Neural cell (in vitro differentiated cells): ENCODE measurements around the gene NR4A3.

Source experiments
- EP300 ChIP-seq: fragments of 450-650 bp; conservative IDR thresholded peaks from 2 replicates; pipeline ENCODE4 v1.6.1; 2014; ENCODE audit warnings: antibody characterized with exemption, mild to moderate bottlenecking, moderate library complexity; ENCODE audit not compliant: poor library complexity, severe bottlenecking
- EZH2 ChIP-seq: fragments of 200-600, 300-800 bp; shearing (Covaris generic), sonication (generic); IDR thresholded peaks from 2 replicates; pipeline ENCODE4 v1.6.1; 2014; ENCODE audit warnings: antibody characterized with exemption, low read length, borderline replicate concordance, mild to moderate bottlenecking; ENCODE audit not compliant: insufficient read depth, poor library complexity, severe bottlenecking
- POLR2AphosphoS5 ChIP-seq: IDR thresholded peaks from 2 replicates; pipeline ENCODE4 v1.6.1; 2012
- RAD21 ChIP-seq: fragments of 450-650 bp; conservative IDR thresholded peaks from 2 replicates; pipeline ENCODE4 v1.6.1; 2014; ENCODE audit warnings: antibody characterized with exemption, mild to moderate bottlenecking, moderate library complexity
- TAF1 ChIP-seq: IDR thresholded peaks from 2 replicates; pipeline ENCODE4 v1.6.1; 2012; ENCODE audit warnings: low read depth
- TF ChIP-seq, protein P1 (sequence below): fragments of 450-650 bp; IDR thresholded peaks from 2 replicates; pipeline ENCODE4 v1.5.1; 2014; ENCODE audit warnings: antibody characterized with exemption, mild to moderate bottlenecking, moderate library complexity; ENCODE audit not compliant: poor library complexity, severe bottlenecking
- TF ChIP-seq, protein P2 (sequence below): IDR thresholded peaks from 2 replicates; pipeline ENCODE4 v1.6.1; 2012; ENCODE audit warnings: borderline replicate concordance

DNA sequence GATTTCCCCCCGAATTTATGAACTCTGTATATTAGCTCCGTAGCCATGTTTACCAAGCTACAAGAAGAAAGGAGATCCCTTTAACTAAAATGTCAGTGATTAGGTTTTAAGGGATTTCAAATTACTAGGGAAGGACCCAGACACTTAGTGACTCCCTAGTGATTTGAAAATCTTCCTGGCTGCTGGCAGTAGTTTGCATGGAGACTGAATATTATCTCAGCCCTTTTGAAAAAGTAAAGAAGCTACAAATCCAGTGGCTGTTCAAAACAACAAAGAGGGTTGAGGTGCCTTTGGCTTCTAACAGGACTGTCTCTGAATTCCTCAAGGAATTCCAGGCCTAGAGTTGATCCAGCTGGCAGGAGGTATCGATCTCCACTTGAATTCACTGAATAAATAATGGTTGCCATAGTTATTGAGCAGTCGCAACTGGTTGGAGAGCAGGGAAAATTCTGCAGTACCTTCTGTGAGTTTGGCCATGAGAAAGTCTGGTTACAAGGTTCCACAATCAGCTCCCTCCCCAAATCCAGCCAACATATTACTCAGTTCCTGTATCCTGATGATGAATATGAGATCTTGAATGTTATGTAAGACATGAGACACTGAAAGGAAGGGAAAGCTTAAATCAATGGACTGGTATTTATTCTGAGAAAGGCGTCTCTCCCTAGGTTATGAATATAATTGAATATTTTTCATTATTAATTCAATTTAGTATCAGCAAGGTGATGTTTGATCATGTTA, 37.7 kb downstream of the NR4A3 start:
- TF ChIP-seq, protein P1, sequence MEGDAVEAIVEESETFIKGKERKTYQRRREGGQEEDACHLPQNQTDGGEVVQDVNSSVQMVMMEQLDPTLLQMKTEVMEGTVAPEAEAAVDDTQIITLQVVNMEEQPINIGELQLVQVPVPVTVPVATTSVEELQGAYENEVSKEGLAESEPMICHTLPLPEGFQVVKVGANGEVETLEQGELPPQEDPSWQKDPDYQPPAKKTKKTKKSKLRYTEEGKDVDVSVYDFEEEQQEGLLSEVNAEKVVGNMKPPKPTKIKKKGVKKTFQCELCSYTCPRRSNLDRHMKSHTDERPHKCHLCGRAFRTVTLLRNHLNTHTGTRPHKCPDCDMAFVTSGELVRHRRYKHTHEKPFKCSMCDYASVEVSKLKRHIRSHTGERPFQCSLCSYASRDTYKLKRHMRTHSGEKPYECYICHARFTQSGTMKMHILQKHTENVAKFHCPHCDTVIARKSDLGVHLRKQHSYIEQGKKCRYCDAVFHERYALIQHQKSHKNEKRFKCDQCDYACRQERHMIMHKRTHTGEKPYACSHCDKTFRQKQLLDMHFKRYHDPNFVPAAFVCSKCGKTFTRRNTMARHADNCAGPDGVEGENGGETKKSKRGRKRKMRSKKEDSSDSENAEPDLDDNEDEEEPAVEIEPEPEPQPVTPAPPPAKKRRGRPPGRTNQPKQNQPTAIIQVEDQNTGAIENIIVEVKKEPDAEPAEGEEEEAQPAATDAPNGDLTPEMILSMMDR: no peak
- no peak for TF ChIP-seq EZH2
- no peak for TF ChIP-seq EP300
- TF ChIP-seq POLR2AphosphoS5: no peak
- peak; percentile 13 for TF ChIP-seq RAD21
- TF ChIP-seq TAF1: no peak
- TF ChIP-seq, protein P2, sequence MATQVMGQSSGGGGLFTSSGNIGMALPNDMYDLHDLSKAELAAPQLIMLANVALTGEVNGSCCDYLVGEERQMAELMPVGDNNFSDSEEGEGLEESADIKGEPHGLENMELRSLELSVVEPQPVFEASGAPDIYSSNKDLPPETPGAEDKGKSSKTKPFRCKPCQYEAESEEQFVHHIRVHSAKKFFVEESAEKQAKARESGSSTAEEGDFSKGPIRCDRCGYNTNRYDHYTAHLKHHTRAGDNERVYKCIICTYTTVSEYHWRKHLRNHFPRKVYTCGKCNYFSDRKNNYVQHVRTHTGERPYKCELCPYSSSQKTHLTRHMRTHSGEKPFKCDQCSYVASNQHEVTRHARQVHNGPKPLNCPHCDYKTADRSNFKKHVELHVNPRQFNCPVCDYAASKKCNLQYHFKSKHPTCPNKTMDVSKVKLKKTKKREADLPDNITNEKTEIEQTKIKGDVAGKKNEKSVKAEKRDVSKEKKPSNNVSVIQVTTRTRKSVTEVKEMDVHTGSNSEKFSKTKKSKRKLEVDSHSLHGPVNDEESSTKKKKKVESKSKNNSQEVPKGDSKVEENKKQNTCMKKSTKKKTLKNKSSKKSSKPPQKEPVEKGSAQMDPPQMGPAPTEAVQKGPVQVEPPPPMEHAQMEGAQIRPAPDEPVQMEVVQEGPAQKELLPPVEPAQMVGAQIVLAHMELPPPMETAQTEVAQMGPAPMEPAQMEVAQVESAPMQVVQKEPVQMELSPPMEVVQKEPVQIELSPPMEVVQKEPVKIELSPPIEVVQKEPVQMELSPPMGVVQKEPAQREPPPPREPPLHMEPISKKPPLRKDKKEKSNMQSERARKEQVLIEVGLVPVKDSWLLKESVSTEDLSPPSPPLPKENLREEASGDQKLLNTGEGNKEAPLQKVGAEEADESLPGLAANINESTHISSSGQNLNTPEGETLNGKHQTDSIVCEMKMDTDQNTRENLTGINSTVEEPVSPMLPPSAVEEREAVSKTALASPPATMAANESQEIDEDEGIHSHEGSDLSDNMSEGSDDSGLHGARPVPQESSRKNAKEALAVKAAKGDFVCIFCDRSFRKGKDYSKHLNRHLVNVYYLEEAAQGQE: peak; percentile 60
